GM19397 (cell line): ENCODE data around the gene MRC1.

Source experiments
- ATAC-seq: cut with Tn5 transposase; IDR thresholded peaks from one replicate; pipeline ENCODE4 v1.9.1; 2021; ENCODE audit warnings: mild to moderate bottlenecking, moderate library complexity; ENCODE audit not compliant: unreplicated experiment

Gene MRC1

GRCh38 chr10:17795083-17795482 is 14.1 kb upstream of the MRC1 start:
- no peak for ATAC-seq

- no peak for ATAC-seq
These were observed 13.1 kb upstream of the MRC1 start for GRCh38 chr10:17795813-17796594.

GRCh38 chr10:17801507-17801906 is 7.6 kb upstream of the MRC1 start:
- ATAC-seq: no peak

DNA sequence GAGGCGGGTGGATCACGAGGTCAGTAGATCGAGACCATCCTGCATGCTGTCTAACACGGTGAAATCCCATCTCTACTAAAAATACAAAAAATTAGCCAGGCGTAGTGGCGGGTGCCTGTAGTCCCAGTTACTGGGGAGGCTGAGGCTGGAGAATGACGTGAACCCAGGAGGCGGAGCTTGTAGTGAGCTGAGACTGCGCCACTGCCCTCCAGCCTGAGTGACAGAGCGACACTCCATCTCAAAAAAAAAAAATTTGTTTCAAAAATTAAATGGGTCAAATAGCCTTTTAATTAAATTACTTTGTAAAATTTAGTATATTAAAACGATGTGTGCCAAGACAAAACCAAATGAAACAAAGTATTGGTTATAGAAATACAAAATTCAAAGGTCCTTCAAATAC is 6.8 kb upstream of the MRC1 start:
- no peak for ATAC-seq

GRCh38 chr10:17802976-17803375 is 6.2 kb upstream of the MRC1 start:
- no peak for ATAC-seq

DNA sequence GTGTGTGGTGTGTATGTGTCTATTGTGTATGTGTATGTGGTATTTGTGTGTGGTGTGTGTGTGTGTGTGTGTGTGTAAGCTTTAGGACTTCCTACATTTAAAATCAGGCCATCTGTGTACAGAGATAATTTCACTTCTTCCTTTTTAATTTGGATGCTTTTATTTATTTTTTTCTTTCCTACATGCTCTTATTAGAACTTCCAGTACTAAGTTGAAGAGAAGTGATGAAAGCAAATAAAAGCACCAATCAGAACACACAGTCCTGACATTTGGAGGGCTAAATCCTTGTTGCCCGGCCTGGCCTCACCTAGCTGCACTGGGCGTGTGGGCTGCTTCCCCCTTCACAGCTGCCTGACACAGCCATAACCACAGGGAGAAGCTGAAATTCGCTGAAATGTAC is 3.8 kb upstream of the MRC1 start:
- peak; percentile 19 for ATAC-seq

- ATAC-seq: peak; percentile 92
These were observed 3.1 kb upstream of the MRC1 start for GRCh38 chr10:17805921-17806577.

DNA sequence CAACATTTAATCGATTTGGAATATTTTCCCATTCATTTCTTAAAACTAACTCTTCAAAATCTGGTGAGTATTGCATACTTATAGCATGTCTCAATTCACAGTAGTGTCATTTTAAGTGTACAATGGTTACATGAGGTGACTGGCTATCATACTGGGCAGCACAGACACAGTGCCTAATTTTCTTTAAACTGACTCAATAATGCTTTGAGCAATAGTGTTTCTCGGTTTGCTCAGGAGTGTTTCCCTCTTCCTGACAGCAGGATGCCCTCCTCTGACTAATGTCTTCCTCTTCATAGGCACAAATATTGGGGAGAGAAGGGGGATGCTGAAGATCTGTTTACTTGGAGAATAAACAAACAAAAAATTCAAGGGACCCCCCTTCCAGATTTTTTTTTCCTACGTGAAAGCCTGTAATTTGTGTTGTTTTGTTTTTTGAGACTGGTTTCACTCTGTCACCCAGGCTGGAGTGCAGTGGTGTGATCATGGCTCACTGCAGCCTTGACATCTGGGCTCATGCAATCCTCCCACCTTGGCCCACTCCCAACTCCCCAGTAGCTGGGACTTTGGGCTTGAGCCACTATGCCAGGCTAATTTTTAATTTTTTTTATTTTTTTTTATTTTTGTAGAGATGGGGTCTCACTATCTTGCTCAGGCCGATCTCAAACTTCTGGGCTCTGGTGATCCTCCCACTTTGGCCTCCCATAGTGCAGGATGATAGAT is 2.2 kb downstream of the MRC1 start:
- no peak for ATAC-seq

GRCh38 chr10:17814973-17815372 is 5.8 kb downstream of the MRC1 start:
- ATAC-seq: no peak

GRCh38 chr10:17816199-17816598 is 7.1 kb downstream of the MRC1 start:
- no peak for ATAC-seq

DNA sequence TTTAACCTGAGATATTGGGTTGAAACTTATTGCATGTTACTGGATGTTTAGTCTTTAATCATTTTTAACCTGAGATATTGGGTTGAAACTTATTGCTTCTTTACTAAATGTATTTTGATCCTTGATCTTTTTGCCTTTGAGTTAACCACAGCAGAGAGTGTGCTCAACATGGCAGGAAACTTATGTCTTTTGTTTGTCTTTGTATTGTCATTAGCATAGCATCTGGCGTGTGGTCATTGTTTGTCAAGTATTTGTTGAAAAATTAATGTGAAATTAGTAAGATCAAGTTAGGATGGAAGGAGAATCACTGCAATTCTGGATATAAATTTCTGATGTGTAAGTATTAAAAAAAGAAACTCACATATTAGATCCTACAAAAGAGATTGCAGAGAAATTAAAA is 8.2 kb downstream of the MRC1 start:
- no peak for ATAC-seq

DNA sequence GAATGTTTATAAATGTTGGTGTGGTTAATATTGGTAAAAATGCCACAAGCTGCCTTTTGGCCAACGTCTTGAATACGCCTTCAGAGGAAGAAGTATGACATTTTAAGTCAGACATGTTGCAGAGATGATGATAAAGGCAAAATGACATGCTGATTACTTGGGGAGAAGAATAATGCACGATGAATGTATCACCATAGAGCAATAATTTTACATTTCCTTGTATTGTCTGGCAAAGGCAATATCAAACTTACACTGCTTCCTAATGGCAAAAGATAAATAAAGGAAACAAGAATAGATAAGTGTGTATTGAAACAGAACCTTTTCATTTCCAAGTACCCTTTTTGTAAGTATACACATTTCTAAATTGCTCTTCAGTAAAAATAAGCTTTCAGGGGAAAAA is 8.6 kb downstream of the MRC1 start:
- no peak for ATAC-seq

GRCh38 chr10:17819836-17820235 is 10.7 kb downstream of the MRC1 start:
- no peak for ATAC-seq

- no peak for ATAC-seq
These were observed 11.8 kb downstream of the MRC1 start for GRCh38 chr10:17820943-17821342.

- ATAC-seq: no peak
These were observed 12.7 kb downstream of the MRC1 start for GRCh38 chr10:17821893-17822292.

GRCh38 chr10:17831341-17831740 is 22.2 kb downstream of the MRC1 start:
- ATAC-seq: no peak

DNA sequence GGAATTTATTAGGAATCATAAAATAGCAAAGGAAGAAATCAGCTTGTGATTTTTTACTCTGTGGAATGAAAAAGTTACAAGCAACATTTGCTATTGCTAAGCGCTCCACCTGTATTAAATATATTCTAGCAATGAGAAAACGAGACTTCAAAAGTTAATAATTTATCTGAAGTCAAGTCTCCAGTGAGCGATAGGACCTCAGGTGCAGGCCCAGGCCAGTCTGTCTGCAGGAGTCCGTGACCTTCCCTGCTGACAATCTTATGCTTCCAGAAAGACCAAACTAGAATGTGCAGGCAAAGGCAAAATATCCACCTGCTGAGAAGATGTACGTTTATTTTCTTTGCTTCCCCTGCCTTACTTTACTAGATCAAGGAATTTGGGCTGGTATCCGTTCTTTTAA is 22.7 kb downstream of the MRC1 start:
- ATAC-seq: no peak

DNA sequence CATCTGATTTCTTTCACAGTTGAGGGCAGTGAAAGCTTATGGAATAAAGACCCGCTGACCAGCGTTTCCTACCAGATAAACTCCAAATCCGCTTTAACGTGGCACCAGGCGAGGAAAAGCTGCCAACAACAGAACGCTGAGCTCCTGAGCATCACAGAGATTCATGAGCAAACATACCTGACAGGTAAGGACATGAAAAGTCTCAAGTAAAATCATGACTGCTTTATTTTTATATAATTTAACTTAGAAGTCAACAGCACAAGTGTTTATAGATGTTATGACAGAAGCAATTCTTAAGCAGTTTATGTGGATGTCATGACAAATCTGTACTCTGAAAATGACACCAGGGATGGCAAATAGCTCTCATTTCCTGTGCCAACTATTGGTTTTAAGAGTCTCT is 24.5 kb downstream of the MRC1 start:
- ATAC-seq: no peak

DNA sequence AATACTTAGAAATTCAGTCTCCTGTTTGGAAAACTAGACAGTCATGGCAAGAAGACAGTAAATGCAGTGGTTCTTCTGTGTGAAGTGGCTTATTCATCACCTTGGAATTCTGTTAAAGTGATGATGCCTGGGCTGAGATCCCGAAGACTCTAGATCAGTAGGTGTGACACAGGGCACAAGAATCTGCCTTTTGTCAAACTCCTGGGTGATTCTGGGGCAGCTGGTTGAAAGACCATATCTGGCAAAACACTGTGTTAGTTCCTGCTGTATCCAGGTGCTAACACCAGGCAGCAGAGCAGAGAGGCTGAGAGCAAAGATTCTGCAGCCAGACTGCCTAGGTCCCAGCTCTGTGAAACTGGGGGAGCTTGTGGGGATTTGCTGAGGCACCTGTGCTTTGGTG is 26.5 kb downstream of the MRC1 start:
- ATAC-seq: no peak

DNA sequence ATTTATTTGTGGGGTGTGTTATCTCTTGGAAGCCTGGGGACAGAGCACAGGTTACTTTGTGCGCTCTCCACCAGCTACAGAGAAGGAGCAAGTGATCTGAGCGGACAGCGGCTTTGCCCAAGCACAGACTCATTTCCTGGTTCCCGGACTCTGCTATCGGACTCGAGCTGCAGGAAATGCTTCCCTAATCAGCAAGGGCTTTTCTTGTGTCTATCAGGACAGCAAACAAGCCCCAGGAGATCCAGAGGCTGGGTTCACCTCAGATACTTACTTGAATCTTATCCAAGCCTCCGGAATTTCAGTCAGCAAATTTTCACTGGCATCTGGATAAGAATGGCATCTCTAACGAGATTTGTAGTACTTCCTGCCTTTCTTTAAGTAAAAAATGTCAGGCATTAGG is 27.8 kb downstream of the MRC1 start:
- ATAC-seq: no peak

DNA sequence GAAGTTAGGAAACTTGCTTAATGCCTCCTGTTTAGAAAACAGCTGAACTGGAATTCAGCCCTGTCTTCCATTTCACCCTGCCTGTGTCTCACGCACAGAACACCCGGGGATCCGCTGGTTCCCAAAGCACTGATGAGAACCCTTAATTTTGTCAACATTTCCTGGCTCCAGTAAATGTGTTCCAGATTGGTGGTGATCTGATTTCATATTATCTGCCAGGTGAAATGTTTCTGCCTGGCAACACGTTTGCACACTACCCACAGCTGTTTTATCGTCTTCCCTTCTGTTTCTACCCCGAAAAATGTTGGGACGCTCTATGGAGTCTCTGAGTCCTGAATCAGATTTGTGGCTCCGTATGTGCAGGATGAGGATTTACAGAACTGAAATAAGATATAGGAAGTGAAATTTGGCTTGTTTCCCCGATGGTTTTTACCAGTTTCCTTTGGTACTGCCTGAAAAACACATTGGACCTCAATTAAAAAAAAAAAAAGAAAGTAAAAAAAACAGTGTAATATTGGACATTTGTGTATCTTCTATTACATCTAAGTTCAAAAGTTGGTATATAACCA is 29.0 kb downstream of the MRC1 start:
- ATAC-seq: no peak

DNA sequence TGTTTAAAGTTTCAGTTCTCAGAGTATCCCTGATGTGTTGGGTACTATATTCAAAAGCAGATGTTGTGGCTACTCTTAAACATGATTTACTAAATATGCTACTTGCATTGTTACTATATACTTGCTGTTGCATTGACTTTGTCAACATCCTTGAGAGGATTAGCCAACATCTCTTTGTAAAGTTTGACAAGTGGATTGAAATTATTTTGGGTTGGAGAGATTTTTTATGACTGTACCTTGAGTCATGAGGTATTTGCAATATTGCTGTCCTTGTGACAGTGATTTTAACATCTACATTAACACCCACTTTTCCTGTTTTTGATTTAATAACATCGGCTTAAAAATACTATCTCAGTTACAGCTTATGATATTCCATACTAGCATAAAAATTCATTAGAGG is 31.9 kb downstream of the MRC1 start:
- ATAC-seq: no peak
